Peyer's patch (tissue), 4 donors: ENCODE measurements around the gene NFAT5. TPM values are rescaled to one million over a fixed set of nuclear protein-coding genes. Genes with fewer than 3 reads are reported as not detected.
"Not testable (repeated sequence)": the region's sequence is repeated elsewhere in the genome, so short reads cannot be mapped to it uniquely, and the experiment has no call there.

Experiments used
- DNase-seq, 3 donors: peaks; one replicate each; pipeline ENCODE4 v3.0.0-alpha.2; 2017 to 2019
- H3K27ac ChIP-seq, 4 donors: fragments of 200-600 bp; sonication (generic); one replicate each; pipeline ENCODE4 v1.5.1; 2016 to 2019
- H3K27me3 ChIP-seq, 2 donors: fragments of 200-600 bp; sonication (generic); one replicate each; pipeline ENCODE4 v1.5.1; 2019
- H3K36me3 ChIP-seq, 3 donors: fragments of 200-600 bp; sonication (generic); one replicate each; pipeline ENCODE4 v1.5.1; 2016 to 2019
- H3K4me1 ChIP-seq, 4 donors: fragments of 200-600 bp; sonication (generic); one replicate each; pipeline ENCODE4 v1.5.1; 2016 to 2019
- H3K4me3 ChIP-seq, 4 donors: fragments of 200-600 bp; sonication (generic); 1 replicate in 3 of 4; 2 replicates in 1 of 4; pipeline ENCODE4 v1.5.1; 2016 to 2019; ENCODE audit warnings: mild to moderate bottlenecking in 1 of 4
- H3K9me3 ChIP-seq, 4 donors: fragments of 200-600 bp; sonication (generic); one replicate each; pipeline ENCODE4 v1.5.1; 2016 to 2019; ENCODE audit warnings: mild to moderate bottlenecking in 1 of 4
- POLR2A ChIP-seq, 2 donors: fragments of 450-650 bp; IDR thresholded peaks; one replicate each; pipeline ENCODE4 v1.5.1; 2017; ENCODE audit warnings: antibody characterized with exemption in 2 of 2, mild to moderate bottlenecking in 2 of 2, moderate library complexity in 2 of 2
- total RNA-seq, 4 donors: library from RNA; depleted of rRNA; stranded (reverse); fragments of >200 nt; gene quantifications; one replicate each; pipeline ENCODE4 v1.1.0, GENCODE V29; 2016
- TF ChIP-seq, protein P1 (sequence below), 6 experiments: fragments of 450-650 bp in 4 of 6; fragments of 200-600 bp in 2 of 6; sonication (generic) in 1 of 6; IDR thresholded peaks; one replicate each; pipeline ENCODE4 v1.5.1; 2017 to 2019; ENCODE audit warnings: antibody characterized with exemption in 6 of 6, mild to moderate bottlenecking in 3 of 6, moderate library complexity in 1 of 6

NFAT5 gene
- total RNA-seq, 4 donors from 2014 or later = 40.5 to 93.3 (median 66.8) TPM

DNA sequence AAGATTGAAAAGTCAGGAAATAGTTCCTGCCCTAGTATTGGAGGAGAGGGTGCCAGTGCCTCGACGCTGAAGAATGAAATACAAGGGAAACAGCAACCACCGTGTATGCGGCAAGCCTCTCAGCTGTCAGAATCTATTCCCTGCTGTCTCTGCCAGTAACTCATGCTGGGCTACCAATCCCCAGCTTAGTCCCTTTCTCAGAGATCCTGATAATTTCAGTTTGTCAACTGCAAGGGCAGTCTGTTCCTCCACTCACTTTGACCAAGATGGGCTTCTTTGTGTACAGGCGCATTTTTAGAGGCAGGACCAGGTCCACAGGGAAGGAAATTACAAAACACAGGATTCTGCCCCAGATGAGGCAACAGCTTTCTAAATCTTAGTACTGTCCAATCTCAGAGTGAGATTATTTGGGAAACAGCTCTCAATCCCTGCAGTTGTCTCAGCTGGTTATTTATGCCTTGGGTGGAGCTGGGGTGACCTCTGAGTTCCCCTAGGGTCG is 159.3 kb downstream of the NFAT5 start:
- TF ChIP-seq, protein P1, sequence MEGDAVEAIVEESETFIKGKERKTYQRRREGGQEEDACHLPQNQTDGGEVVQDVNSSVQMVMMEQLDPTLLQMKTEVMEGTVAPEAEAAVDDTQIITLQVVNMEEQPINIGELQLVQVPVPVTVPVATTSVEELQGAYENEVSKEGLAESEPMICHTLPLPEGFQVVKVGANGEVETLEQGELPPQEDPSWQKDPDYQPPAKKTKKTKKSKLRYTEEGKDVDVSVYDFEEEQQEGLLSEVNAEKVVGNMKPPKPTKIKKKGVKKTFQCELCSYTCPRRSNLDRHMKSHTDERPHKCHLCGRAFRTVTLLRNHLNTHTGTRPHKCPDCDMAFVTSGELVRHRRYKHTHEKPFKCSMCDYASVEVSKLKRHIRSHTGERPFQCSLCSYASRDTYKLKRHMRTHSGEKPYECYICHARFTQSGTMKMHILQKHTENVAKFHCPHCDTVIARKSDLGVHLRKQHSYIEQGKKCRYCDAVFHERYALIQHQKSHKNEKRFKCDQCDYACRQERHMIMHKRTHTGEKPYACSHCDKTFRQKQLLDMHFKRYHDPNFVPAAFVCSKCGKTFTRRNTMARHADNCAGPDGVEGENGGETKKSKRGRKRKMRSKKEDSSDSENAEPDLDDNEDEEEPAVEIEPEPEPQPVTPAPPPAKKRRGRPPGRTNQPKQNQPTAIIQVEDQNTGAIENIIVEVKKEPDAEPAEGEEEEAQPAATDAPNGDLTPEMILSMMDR (IDR thresholded peaks at IDR 0.05) = no peak
- TF ChIP-seq POLR2A (IDR thresholded peaks at IDR 0.05) = no peak
- Histone ChIP-seq H3K4me1 (peaks cover 0 to 18% (median 2%) of the 10 kb centered on the region in 4 donors), H3K27ac (peak overlapping the region in 3 of 4 donors; percentile 79 to 86 (median 83)), H3K9me3 (no peaks in the 10 kb centered on the region), H3K4me3 (peak overlapping the region in 1 of 4 donors; percentile 48), H3K36me3 (no peaks in the 10 kb centered on the region), H3K27me3 (no peaks in the 10 kb centered on the region)
- DNase-seq = peak in 1 of 3 donors; percentile 33

DNA sequence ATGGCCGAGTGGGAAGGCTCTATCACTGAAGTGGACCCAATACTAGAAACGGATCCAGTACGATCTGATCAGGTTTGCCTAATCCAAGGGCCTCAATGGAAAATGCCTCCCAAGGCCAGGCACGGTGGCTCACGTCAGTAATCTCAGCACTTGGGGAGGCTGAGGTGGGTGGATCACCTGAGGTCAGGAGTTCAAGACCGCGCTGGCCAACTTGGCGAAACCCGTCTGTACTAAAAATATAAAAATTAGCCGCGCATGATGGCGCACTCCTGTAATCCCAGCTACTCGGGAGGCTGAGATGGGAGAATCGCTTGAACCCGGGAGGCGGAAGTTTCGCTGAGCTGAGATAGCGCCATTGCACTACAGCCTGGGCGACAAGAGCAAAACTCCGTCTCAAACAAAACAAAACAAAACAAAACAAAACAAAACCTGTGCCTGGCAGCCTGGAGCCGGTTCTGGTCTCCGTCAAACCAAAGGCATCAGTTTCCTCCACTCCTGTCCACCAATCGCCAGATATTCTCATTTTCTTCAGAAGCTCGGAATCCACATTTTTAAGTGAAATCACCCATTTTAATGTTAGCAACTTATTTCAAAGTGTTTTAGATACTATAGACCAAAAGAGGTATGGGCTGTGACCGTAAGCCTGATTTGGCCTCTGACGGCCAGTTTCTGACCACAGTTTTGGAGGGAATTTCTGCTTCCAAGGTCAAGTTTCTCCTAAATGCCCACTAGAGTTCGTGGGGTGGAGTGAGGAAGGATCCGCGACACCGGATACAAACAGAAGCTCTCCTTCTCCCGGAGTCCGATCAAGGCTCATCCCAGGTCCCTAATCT is 159.9 kb downstream of the NFAT5 start:
- peak overlapping the region; percentile 79 to 86 (median 81) for H3K27ac ChIP-seq
- no peaks in the 10 kb centered on the region for H3K27me3 ChIP-seq
- DNase-seq = peak in 1 of 3 donors; percentile 44
- no peak for TF ChIP-seq POLR2A (IDR thresholded peaks at IDR 0.05)
- H3K4me1 ChIP-seq = peaks cover 0 to 18% (median 2%) of the 10 kb centered on the region in 4 donors
- no peaks in the 10 kb centered on the region for H3K36me3 ChIP-seq
- H3K4me3 ChIP-seq = peak overlapping the region; percentile 48 to 56 (median 53)
- no peaks in the 10 kb centered on the region for H3K9me3 ChIP-seq

DNA sequence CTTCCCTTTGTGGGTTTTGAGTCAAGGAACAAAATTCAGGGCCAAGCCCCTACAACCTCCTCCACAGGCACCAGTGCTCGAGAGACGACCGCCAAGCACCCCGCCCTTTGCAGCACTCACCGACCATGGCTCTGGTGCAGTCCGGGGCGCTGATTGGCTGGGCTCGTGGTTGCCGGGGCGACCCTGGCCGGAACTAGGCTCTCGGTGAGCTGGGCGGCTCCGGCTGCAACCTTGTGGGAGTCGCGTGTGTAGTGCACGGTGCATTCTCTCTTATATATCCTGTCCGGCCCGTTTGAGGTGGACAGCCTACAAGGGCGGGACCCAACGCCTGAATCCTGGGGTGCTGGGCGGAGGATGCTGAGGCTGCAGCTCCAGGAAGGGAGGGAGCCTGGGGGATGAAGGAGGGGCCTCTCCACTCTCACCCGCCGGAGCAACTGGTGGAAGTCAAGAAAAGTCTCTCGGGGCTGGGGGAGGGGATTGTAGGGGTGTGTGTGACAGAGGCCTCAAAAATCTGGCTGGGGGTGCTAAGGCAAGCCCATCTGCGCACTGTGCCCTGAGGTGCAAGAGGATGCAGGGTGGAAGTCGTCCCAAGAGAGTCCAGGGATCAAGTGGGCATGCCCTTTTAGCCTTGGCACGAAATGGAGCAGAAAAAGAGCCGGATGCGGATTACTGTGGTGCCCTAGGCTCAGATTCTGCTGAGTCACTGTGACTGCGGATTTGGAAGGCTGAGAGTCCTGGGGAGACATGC is 160.7 kb downstream of the NFAT5 start, which contains the start of gene NQO1:
NQO1 (minus strand) TSS at position 248 of the 748 bp plus-strand sequence; CDS start at position 127, 121 bp downstream.
- Histone ChIP-seq H3K4me1 (peaks cover 0 to 18% (median 2%) of the 10 kb centered on the region in 4 donors), H3K4me3 (peak within 1 kb of the TSS; percentile 48 to 56 (median 53)), H3K27ac (peak within 1 kb of the TSS; percentile 79 to 86 (median 81)), H3K36me3 (no peaks in the 10 kb centered on the region), H3K9me3 (no peaks in the 10 kb centered on the region), H3K27me3 (no peaks in the 10 kb centered on the region)
- DNase-seq = peak; percentile 95 to 97 (median 97)
- TF ChIP-seq, protein P1 (IDR thresholded peaks at IDR 0.05) = no peak
- TF ChIP-seq POLR2A (IDR thresholded peaks at IDR 0.05) = peak; percentile 82 to 94

DNA sequence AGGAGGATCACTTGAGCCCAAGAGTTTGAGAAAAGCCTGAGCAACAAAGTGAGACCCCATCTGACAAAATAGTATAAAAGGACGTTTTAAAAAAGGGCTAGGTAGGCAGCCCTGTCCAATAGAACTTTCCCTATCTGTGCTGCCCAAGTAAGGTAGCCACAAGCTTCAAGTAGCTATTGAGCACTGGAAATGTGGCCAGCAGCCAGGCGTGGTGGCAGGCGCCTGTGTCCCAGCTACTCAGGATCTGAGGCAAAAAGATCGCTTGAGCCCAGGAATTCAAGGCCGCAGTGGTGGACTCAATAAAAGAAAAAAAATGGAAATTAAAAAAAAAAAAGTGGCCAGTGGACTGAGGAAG is 162.1 kb downstream of the NFAT5 start:
- H3K27ac ChIP-seq = peak overlapping the region in 2 of 4 donors; percentile 79 to 83

DNA sequence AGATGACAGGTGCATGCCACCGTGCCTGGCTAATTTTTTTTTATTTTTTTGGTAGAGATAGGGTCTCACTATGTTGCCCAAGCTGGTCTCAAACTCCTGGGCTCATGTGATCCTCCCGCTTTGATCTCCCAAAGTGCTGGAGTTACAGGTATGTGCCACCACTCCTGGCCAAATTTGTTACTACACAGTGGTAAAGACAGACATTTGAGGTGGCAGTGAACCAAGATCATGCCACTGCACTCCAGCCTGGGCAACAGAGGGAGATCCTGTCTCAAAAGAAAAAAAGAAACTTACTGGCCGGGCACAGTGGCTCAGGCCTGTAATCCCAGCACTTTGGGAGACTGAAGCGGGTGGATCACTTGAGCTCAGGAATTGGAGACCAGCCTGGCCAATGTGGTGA is 163.3 kb downstream of the NFAT5 start:
- not testable (repeated sequence) for H3K9me3 ChIP-seq, DNase-seq

More for the DNA sequence above, 162.1 kb downstream of the NFAT5 start:
- Histone ChIP-seq H3K27me3 (no peaks in the 10 kb centered on the region), H3K4me3 (no peak overlapping the region), H3K36me3 (no peaks in the 10 kb centered on the region), H3K9me3 (no peaks in the 10 kb centered on the region), H3K4me1 (peaks cover 0 to 18% (median 2%) of the 10 kb centered on the region in 4 donors)
- DNase-seq = peak in 1 of 3 donors; percentile 49
- TF ChIP-seq, protein P1 (IDR thresholded peaks at IDR 0.05) = no peak
- TF ChIP-seq POLR2A (IDR thresholded peaks at IDR 0.05) = no peak

DNA sequence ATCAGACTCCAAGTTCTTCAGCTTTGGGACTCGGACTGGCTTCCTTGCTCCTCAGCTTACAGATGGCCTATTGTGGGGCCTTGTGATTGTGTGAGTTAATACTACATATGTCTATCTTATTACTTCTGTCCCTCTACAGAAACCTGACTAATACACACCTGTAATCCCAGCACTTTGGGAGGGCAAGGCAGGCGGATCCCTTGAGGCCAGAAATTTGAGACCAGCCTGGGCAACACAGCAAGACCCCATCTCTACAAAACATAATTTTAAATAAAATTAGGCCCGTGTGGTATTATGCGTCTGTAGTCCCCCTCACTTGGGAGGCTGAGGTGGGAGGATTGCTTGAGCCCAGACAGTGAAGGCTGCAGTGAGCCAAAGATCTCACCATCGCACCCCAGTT is 165.5 kb downstream of the NFAT5 start:
- peaks cover 0 to 11% (median 2%) of the 10 kb centered on the region in 4 donors for H3K4me1 ChIP-seq
- not testable (repeated sequence) for H3K4me3 ChIP-seq, H3K27ac ChIP-seq, H3K27me3 ChIP-seq, H3K9me3 ChIP-seq, H3K36me3 ChIP-seq, DNase-seq

More for the DNA sequence above, 163.3 kb downstream of the NFAT5 start:
- not testable (repeated sequence) for H3K27ac ChIP-seq, H3K36me3 ChIP-seq, H3K4me3 ChIP-seq, H3K27me3 ChIP-seq
- H3K4me1 ChIP-seq = peaks cover 0 to 18% (median 2%) of the 10 kb centered on the region in 4 donors
